K562 (cell line): ENCODE results near the gene GLIS2. TPM values are rescaled to one million over a fixed set of nuclear protein-coding genes. Genes with fewer than 3 reads are reported as not detected.

ENCODE experiments used
- ATAC-seq: fragments of 200-7000 bp; cut with Tn5 transposase; 3 replicates; pipeline ENCODE4 v1.9.1; 2020; ENCODE audit warnings: moderate library complexity
- BruUV-seq: library from RNA; stranded (reverse); fragments of 400-500 nt; replicated peaks from 2 replicates; lab custom pipeline; 2021; lab: Mats Ljungman, UMichigan
- CTCF ChIA-PET: fragments of 300-600 bp; formaldehyde crosslinking; extraction: SDS; loops from one replicate; lab custom pipeline; 2021; ENCODE audit warnings: low intra/inter-chr PET ratio; lab: Yijun Ruan, JAX
- POLR2A ChIA-PET: fragments of 300-600, 350-650 bp; sonication (Branson Sonifier 250); formaldehyde crosslinking; extraction: SDS; loops from one replicate; lab custom pipeline; 2021; ENCODE audit warnings: antibody characterized with exemption, inconsistent platforms; lab: Yijun Ruan, JAX
- DNase-seq, 4 experiments: peaks; one replicate each; pipeline versions ENCODE4 v3.0.0 to v3.0.0-alpha.2; 2011 to 2018; ENCODE audit warnings: low spot score in 3 of 4, mixed read lengths in 3 of 4; ENCODE audit errors: extremely low read depth in 1 of 4
- FAIRE-seq: peaks from 2 replicates; lab custom pipeline; 2011; peaks lifted over from hg19 to GRCh38; lab: Jason Lieb, UNC
- H2AFZ ChIP-seq: 2 replicates; pipeline ENCODE4 v1.6.0; 2011; ENCODE audit warnings: low read depth, low read length, control low read depth, inconsistent platforms
- H3K27ac ChIP-seq: fragments of 200-600 bp; 3 replicates; pipeline ENCODE4 v1.8.0; 2011; ENCODE audit warnings: low read depth, mild to moderate bottlenecking, control low read depth, inconsistent platforms, low read length, moderate library complexity, mixed read lengths; ENCODE audit errors: extremely low read depth
- H3K27me3 ChIP-seq, 2 experiments: fragments of 300-600 bp in 1 of 2; 2 replicates in 1 of 2; 3 replicates in 1 of 2; pipeline versions ENCODE4 v1.6.0 to v1.8.0; 2011; ENCODE audit warnings: inconsistent platforms in 2 of 2, low read length in 2 of 2, mild to moderate bottlenecking in 1 of 2, mixed read lengths in 1 of 2, moderate library complexity in 1 of 2; ENCODE audit not compliant: control insufficient read depth in 2 of 2, insufficient read depth in 2 of 2
- H3K36me3 ChIP-seq: fragments of 300-600 bp; 3 replicates; pipeline ENCODE4 v1.8.0; 2011; ENCODE audit warnings: mild to moderate bottlenecking, low read length, inconsistent platforms; ENCODE audit not compliant: control insufficient read depth, insufficient read depth
- H3K4me1 ChIP-seq, 2 experiments: fragments of 200-600 bp in 1 of 2; replicated peaks in 1 of 2; 2 replicates in 1 of 2; 3 replicates in 1 of 2; pipeline versions ENCODE4 v1.5.1 to v1.8.0; 2011; ENCODE audit warnings: inconsistent platforms in 2 of 2, low read length in 2 of 2, mild to moderate bottlenecking in 1 of 2, mixed read lengths in 1 of 2, moderate library complexity in 1 of 2; ENCODE audit not compliant: control insufficient read depth in 2 of 2, insufficient read depth in 2 of 2
- H3K4me2 ChIP-seq: 2 replicates; pipeline ENCODE4 v1.6.1; 2011; ENCODE audit warnings: low read length, control low read depth, inconsistent platforms, mixed read lengths; ENCODE audit not compliant: insufficient read depth
- H3K4me3 ChIP-seq: fragments of 200-600 bp; sonication (generic), shearing (Covaris generic); 2 replicates; pipeline ENCODE4 v1.5.1; 2016; ENCODE audit warnings: control low read depth, inconsistent platforms
- H3K79me2 ChIP-seq: fragments of 200-600 bp; 3 replicates; pipeline ENCODE4 v1.8.0; 2011; ENCODE audit warnings: low read length, inconsistent platforms; ENCODE audit not compliant: control insufficient read depth, insufficient read depth
- H3K9ac ChIP-seq, 2 experiments: 2 replicates each; pipeline versions ENCODE4 v1.6.0 to v1.6.1; 2011; ENCODE audit warnings: low read depth in 2 of 2, low read length in 2 of 2, control low read depth in 1 of 2, inconsistent platforms in 1 of 2, mild to moderate bottlenecking in 1 of 2, mixed read lengths in 1 of 2; ENCODE audit not compliant: insufficient read depth in 1 of 2
- H3K9me1 ChIP-seq: one replicate; pipeline ENCODE4 v1.6.0; 2011; ENCODE audit warnings: inconsistent platforms, mild to moderate bottlenecking, low read length, moderate library complexity; ENCODE audit not compliant: control insufficient read depth, insufficient read depth
- H3K9me3 ChIP-seq: replicated peaks from 2 replicates; pipeline ENCODE4 v1.5.1; 2011; ENCODE audit warnings: low read depth, low read length, inconsistent platforms; ENCODE audit not compliant: control insufficient read depth, insufficient read depth
- H4K20me1 ChIP-seq: replicated peaks from 2 replicates; pipeline ENCODE4 v1.6.1; 2011; ENCODE audit warnings: low read length, inconsistent platforms, mixed read lengths; ENCODE audit not compliant: control insufficient read depth, insufficient read depth
- CXXC5 ChIP-seq: fragments of 250-450 bp; sonication (Bioruptor Pico); IDR thresholded peaks from 2 replicates; pipeline ENCODE4 v1.8.0; 2022; ENCODE audit warnings: inconsistent platforms, mild to moderate bottlenecking, moderate library complexity
- DIDO1 ChIP-seq: fragments of 450-650 bp; IDR thresholded peaks from 2 replicates; pipeline ENCODE4 v1.6.1; 2016; ENCODE audit warnings: low read depth, missing biosample characterization, missing genetic modification characterization
- GATAD2B ChIP-seq: fragments of 450-650 bp; IDR thresholded peaks from 2 replicates; pipeline ENCODE4 v1.6.1; 2017; ENCODE audit warnings: mild to moderate bottlenecking, borderline replicate concordance
- KDM2B ChIP-seq: fragments of 250-450 bp; sonication (Bioruptor Pico); IDR thresholded peaks from 2 replicates; pipeline ENCODE4 v1.8.0; 2021; ENCODE audit warnings: mild to moderate bottlenecking, moderate library complexity
- POLR2G ChIP-seq: fragments of 200-400 bp; formaldehyde crosslinking; IDR thresholded peaks from 2 replicates; pipeline ENCODE4 v1.6.1; 2017; ENCODE audit warnings: low read depth, mild to moderate bottlenecking, antibody characterized with exemption, low read length, moderate library complexity
- WGBS: fragments of 100-300 bp; shearing (Covaris generic); methylation state at CpG from one replicate; pipeline ENCODE4 v1.1.6; 2016; ENCODE audit warnings: low coverage, mixed read lengths; ENCODE audit not compliant: insufficient coverage; ENCODE audit errors: missing lambda C conversion rate; 5-methylcytosine and 5-hydroxymethylcytosine counted together
- in situ Hi-C: fragments of 300-500 bp; cut with MboI; formaldehyde crosslinking; loops from 4 replicates; pipeline ENCODE4 v1.15.0; 2018; ENCODE audit warnings: inconsistent platforms, mixed read lengths
- intact Hi-C: fragments of 100-400 bp; cut with micrococcal nuclease; formaldehyde crosslinking; loops from 2 replicates; pipeline ENCODE4 v1.14.2; 2022
- polyA plus RNA-seq, 8 experiments: library from polyadenylated mRNA; depleted of rRNA in 4 of 8; stranded (reverse) in 5 of 8; unstranded in 3 of 8; fragments of >200 nt; fragmentation: Nextera tagmentation in 2 of 8; fragmentation: Illumina TruSeq in 1 of 8; extraction: Ambion mirVana in 2 of 8; extraction: Trizol in 1 of 8; gene quantifications; 2 replicates each; pipeline versions ENCODE4 v1.2.1 to v1.2.3, GENCODE V29; 2011 to 2014; ENCODE audit warnings: inconsistent platforms in 1 of 8, missing spikeins in 1 of 8
- total RNA-seq, 7 experiments: library from RNA; depleted of rRNA in 6 of 7; stranded (reverse); fragments of >200 nt in 6 of 7; fragmentation: Illumina TruSeq in 2 of 7; extraction: Trizol in 2 of 7; gene quantifications; 2 replicates each; pipeline versions ENCODE4 v1.2.1 to v1.2.3, GENCODE V29; 2011 to 2021; ENCODE audit warnings: low replicate concordance in 1 of 7
- TF ChIP-seq, protein P1 (sequence below): sonication (generic); formaldehyde crosslinking; IDR thresholded peaks from 2 replicates; pipeline ENCODE4 v1.9.0; 2022; ENCODE audit warnings: mild to moderate bottlenecking, missing genetic modification reagents

The GLIS2 gene
- total and polyA plus RNA-seq, 9 of the 15 experiments (the other 6 are each of a cell fraction or from before 2014, with no cell fraction given): 0.10 to 9.0 (median 0.57) TPM

DNA sequence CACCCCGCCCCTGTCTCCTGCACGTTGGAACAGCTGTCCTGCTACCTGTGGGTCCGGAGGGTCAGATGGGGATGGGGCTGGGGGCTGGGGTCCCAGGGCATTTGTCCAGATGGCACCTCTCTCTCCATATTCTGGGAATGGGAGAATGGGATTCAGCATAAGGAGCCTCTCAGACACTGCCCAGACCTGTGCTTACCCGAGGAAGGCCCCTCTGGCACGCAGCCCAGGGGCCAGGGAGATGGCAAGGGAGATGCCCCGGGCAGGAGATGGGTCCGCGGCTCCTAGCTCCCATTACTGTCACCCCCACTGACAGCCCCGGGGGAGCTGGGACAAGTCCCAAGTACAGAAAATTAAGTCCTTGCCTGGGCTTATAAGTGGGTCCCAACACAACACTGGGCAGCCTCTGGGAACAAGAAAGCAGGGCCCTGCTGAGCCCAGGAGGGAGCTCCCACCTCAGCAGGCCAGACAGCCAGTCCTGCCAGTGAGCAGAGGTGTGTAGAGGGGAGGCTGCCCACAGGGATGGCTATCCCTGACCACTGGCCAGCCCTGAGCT is 57.6 kb downstream of the GLIS2 start:
- H4K20me1 ChIP-seq: peaks cover 4% of the 10 kb centered on the region; the same call in 1 of the 2 replicates
- FAIRE-seq (no peak), DNase-seq (no peak), ATAC-seq (no peak)
- ChIA-PET POLR2A (interaction anchor here (0.6 to 1.4 kb wide), 6 partner anchors 8 to 107 kb away, joined by 3 to 4 read pairs (median 3); no protein-coding TSS in a partner anchor), CTCF (no interaction called here)
- intact Hi-C loops: no loop called here
- H3K27ac ChIP-seq: peak overlapping the region; percentile 31; the same call in 1 of the 3 replicates
- H3K9me3 ChIP-seq: no peaks in the 10 kb centered on the region
- in situ Hi-C loops: no loop called here
- peak overlapping the region in 1 of 2 experiments; percentile 92; a peak in 2 of 4 replicates for H3K9ac ChIP-seq
- TSS peak; percentile 44 for BruUV-seq
- H3K36me3 ChIP-seq: peaks cover 3% of the 10 kb centered on the region; the same call in 1 of the 3 replicates
- WGBS: 68% methylated on average over 8 of the region's 9 CpGs
- peaks cover 14% of the 10 kb centered on the region for H3K79me2 ChIP-seq
- no peak overlapping the region for H3K4me3 ChIP-seq
- peak overlapping the region; percentile 39; the same call in 1 of the 2 replicates for H3K4me2 ChIP-seq
- H3K9me1 ChIP-seq: peaks cover 5% of the 10 kb centered on the region
- H3K4me1 ChIP-seq: peaks cover 52 to 92% of the 10 kb centered on the region in 2 experiments
- TF ChIP-seq DIDO1 (tag) (no peak), GATAD2B (no peak), KDM2B (CRISPR knock-in tag) (no peak), CXXC5 (no peak), POLR2G (peak; percentile 32; the same call in 1 of the 2 replicates)
- TF ChIP-seq, protein P1, sequence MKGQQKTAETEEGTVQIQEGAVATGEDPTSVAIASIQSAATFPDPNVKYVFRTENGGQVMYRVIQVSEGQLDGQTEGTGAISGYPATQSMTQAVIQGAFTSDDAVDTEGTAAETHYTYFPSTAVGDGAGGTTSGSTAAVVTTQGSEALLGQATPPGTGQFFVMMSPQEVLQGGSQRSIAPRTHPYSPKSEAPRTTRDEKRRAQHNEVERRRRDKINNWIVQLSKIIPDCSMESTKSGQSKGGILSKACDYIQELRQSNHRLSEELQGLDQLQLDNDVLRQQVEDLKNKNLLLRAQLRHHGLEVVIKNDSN (CRISPR knock-in tag): no peak
- no peak overlapping the region for H2AFZ ChIP-seq
- no peaks in the 10 kb centered on the region for H3K27me3 ChIP-seq
